Peyer's patch (tissue), 4 donors: ENCODE data around the gene IFT122. TPM values are rescaled to one million over a fixed set of nuclear protein-coding genes. Genes with fewer than 3 reads are reported as not detected.
A peak's percentile ranks its signal among the peaks of the same experiment; 100 is the strongest.

Source experiments
- DNase-seq, 3 donors: peaks; one replicate each; pipeline ENCODE4 v3.0.0-alpha.2; 2017 to 2019
- H3K27ac ChIP-seq, 4 donors: fragments of 200-600 bp; sonication (generic); one replicate each; pipeline ENCODE4 v1.5.1; 2016 to 2019
- H3K27me3 ChIP-seq, 2 donors: fragments of 200-600 bp; sonication (generic); one replicate each; pipeline ENCODE4 v1.5.1; 2019
- H3K36me3 ChIP-seq, 3 donors: fragments of 200-600 bp; sonication (generic); one replicate each; pipeline ENCODE4 v1.5.1; 2016 to 2019
- H3K4me1 ChIP-seq, 4 donors: fragments of 200-600 bp; sonication (generic); one replicate each; pipeline ENCODE4 v1.5.1; 2016 to 2019
- H3K4me3 ChIP-seq, 4 donors: fragments of 200-600 bp; sonication (generic); 1 replicate in 3 of 4; 2 replicates in 1 of 4; pipeline ENCODE4 v1.5.1; 2016 to 2019; ENCODE audit warnings: mild to moderate bottlenecking in 1 of 4
- H3K9me3 ChIP-seq, 4 donors: fragments of 200-600 bp; sonication (generic); one replicate each; pipeline ENCODE4 v1.5.1; 2016 to 2019; ENCODE audit warnings: mild to moderate bottlenecking in 1 of 4
- CTCF ChIP-seq, 6 experiments: fragments of 450-650 bp in 4 of 6; fragments of 200-600 bp in 2 of 6; sonication (generic) in 1 of 6; IDR thresholded peaks; one replicate each; pipeline ENCODE4 v1.5.1; 2017 to 2019; ENCODE audit warnings: antibody characterized with exemption in 6 of 6, mild to moderate bottlenecking in 3 of 6, moderate library complexity in 1 of 6
- POLR2A ChIP-seq, 2 donors: fragments of 450-650 bp; IDR thresholded peaks; one replicate each; pipeline ENCODE4 v1.5.1; 2017; ENCODE audit warnings: antibody characterized with exemption in 2 of 2, mild to moderate bottlenecking in 2 of 2, moderate library complexity in 2 of 2
- total RNA-seq, 4 donors: library from RNA; depleted of rRNA; stranded (reverse); fragments of >200 nt; gene quantifications; one replicate each; pipeline ENCODE4 v1.1.0, GENCODE V29; 2016

The IFT122 gene
- total RNA-seq, 4 donors from 2014 or later, result 10.9 to 85.0 (median 26.4) TPM

GRCh38 chr3:129559565-129560079, 119.6 kb downstream of the IFT122 start:
- TF ChIP-seq CTCF (IDR thresholded peaks at IDR 0.05) (no peak), POLR2A (IDR thresholded peaks at IDR 0.05) (no peak)
- DNase-seq, result no peak
- H3K36me3 ChIP-seq, result peaks cover 0 to 11% (median 0%) of the 10 kb centered on the region in 3 donors
- H3K9me3 ChIP-seq, result no peaks in the 10 kb centered on the region
- peaks cover 0 to 38% (median 0%) of the 10 kb centered on the region in 4 donors for H3K4me1 ChIP-seq
- H3K4me3 ChIP-seq, result no peak overlapping the region
- H3K27ac ChIP-seq, result peak overlapping the region in 3 of 4 donors; percentile 59 to 82 (median 78)
- H3K27me3 ChIP-seq, result no peaks in the 10 kb centered on the region

GRCh38 chr3:129560269-129560787, 120.3 kb downstream of the IFT122 start:
- Histone ChIP-seq H3K36me3 (peaks cover 0 to 11% (median 0%) of the 10 kb centered on the region in 3 donors), H3K9me3 (no peaks in the 10 kb centered on the region), H3K27ac (peak overlapping the region; percentile 59 to 82 (median 68)), H3K4me1 (peaks cover 0 to 38% (median 0%) of the 10 kb centered on the region in 4 donors), H3K27me3 (no peaks in the 10 kb centered on the region), H3K4me3 (no peak overlapping the region)
- no peak for TF ChIP-seq CTCF (IDR thresholded peaks at IDR 0.05)
- no peak for TF ChIP-seq POLR2A (IDR thresholded peaks at IDR 0.05)
- no peak for DNase-seq

GRCh38 chr3:129560911-129561594, 121.0 kb downstream of the IFT122 start:
- TF ChIP-seq POLR2A (IDR thresholded peaks at IDR 0.05) (no peak), CTCF (IDR thresholded peaks at IDR 0.05) (no peak)
- H3K4me3 ChIP-seq, result no peak overlapping the region
- H3K27me3 ChIP-seq, result no peaks in the 10 kb centered on the region
- peaks cover 0 to 11% (median 0%) of the 10 kb centered on the region in 3 donors for H3K36me3 ChIP-seq
- peak overlapping the region; percentile 59 to 82 (median 68) for H3K27ac ChIP-seq
- peak in 1 of 3 donors; percentile 71 for DNase-seq
- no peaks in the 10 kb centered on the region for H3K9me3 ChIP-seq
- peaks cover 0 to 38% (median 0%) of the 10 kb centered on the region in 4 donors for H3K4me1 ChIP-seq

- Histone ChIP-seq H3K9me3 (no peaks in the 10 kb centered on the region), H3K4me1 (peaks cover 0 to 41% (median 0%) of the 10 kb centered on the region in 4 donors), H3K27ac (peak overlapping the region in 3 of 4 donors; percentile 59 to 82 (median 78)), H3K36me3 (peaks cover 0 to 11% (median 0%) of the 10 kb centered on the region in 3 donors), H3K27me3 (no peaks in the 10 kb centered on the region), H3K4me3 (no peak overlapping the region)
- TF ChIP-seq POLR2A (IDR thresholded peaks at IDR 0.05) (no peak), CTCF (IDR thresholded peaks at IDR 0.05) (no peak)
- DNase-seq, result no peak
Observed at GRCh38 chr3:129561619-129562248, 121.7 kb downstream of the IFT122 start.

- no peaks in the 10 kb centered on the region for H3K9me3 ChIP-seq
- peaks cover 0 to 11% (median 0%) of the 10 kb centered on the region in 3 donors for H3K36me3 ChIP-seq
- no peaks in the 10 kb centered on the region for H3K27me3 ChIP-seq
- TF ChIP-seq CTCF (IDR thresholded peaks at IDR 0.05) (no peak), POLR2A (IDR thresholded peaks at IDR 0.05) (no peak)
- no peak overlapping the region for H3K27ac ChIP-seq
- DNase-seq, result no peak
- peaks cover 0 to 49% (median 0%) of the 10 kb centered on the region in 4 donors for H3K4me1 ChIP-seq
- H3K4me3 ChIP-seq, result no peak overlapping the region
Observed at GRCh38 chr3:129562803-129563202, 122.8 kb downstream of the IFT122 start.
